HCT116 (cell line): ENCODE data around the gene GSC2. TPM values are rescaled to one million over a fixed set of nuclear protein-coding genes. Genes with fewer than 3 reads are reported as not detected.

ENCODE experiments used
- ATAC-seq: fragments of 200-7000 bp; cut with Tn5 transposase; 2 replicates; pipeline ENCODE4 v1.9.1; 2020; ENCODE audit warnings: mild to moderate bottlenecking, moderate library complexity
- BruUV-seq: library from RNA; stranded (reverse); fragments of 400-500 nt; replicated peaks from 2 replicates; lab custom pipeline; 2021; lab: Mats Ljungman, UMichigan
- CTCF ChIA-PET: fragments of 300-600 bp; sonication (Branson Sonifier 250); formaldehyde crosslinking; loops from one replicate; lab custom pipeline; 2021; ENCODE audit warnings: antibody characterized with exemption; lab: Charles Lee
- POLR2A ChIA-PET: fragments of 300-600, 350-600 bp; sonication (Branson Sonifier 250); formaldehyde crosslinking; loops from one replicate; lab custom pipeline; 2021; ENCODE audit warnings: antibody characterized with exemption; lab: Charles Lee
- RAD21 ChIA-PET, 2 experiments: fragments of 300-600 bp; sonication (Branson Sonifier 250); formaldehyde crosslinking; loops; one replicate each; lab custom pipeline; 2023; ENCODE audit warnings: low total read pairs in 2 of 2; ENCODE audit not compliant: uncharacterized antibody in 2 of 2, unreplicated experiment in 2 of 2, low non-redundant PET in 1 of 2; lab: Charles Lee
- DNase-seq: peaks from one replicate; pipeline ENCODE4 v3.0.0-alpha.2; 2010; ENCODE audit warnings: low read depth, low spot score
- H2AFZ ChIP-seq: fragments of 200-600 bp; shearing (Covaris generic), sonication (generic); 2 replicates; pipeline ENCODE4 v1.6.1; 2017; ENCODE audit warnings: low read depth, mixed run types, mixed read lengths, antibody characterized with exemption, low read length; ENCODE audit not compliant: poor library complexity, severe bottlenecking
- H3K27ac ChIP-seq: 2 replicates; pipeline ENCODE4 v1.5.1; 2012; ENCODE audit warnings: low read depth, low read length
- H3K27me3 ChIP-seq: fragments of 200-600 bp; sonication (generic); 2 replicates; pipeline ENCODE4 v1.6.1; 2016; ENCODE audit warnings: mixed run types, low read length, mixed read lengths; ENCODE audit not compliant: insufficient read depth
- H3K36me3 ChIP-seq, 2 experiments: fragments of 200-500 bp in 1 of 2; fragments of 200-600 bp in 1 of 2; sonication (Bioruptor generic) in 1 of 2; sonication (generic) in 1 of 2; 2 replicates each; pipeline versions ENCODE4 v1.5.1 to v1.6.1; 2014 to 2016; ENCODE audit warnings: low read length in 2 of 2, inconsistent platforms in 1 of 2, mixed read lengths in 1 of 2, mixed run types in 1 of 2; ENCODE audit not compliant: insufficient read depth in 2 of 2, control insufficient read depth in 1 of 2
- H3K4me1 ChIP-seq, 2 experiments: fragments of 200-600 bp in 1 of 2; sonication (generic) in 1 of 2; 2 replicates each; pipeline versions ENCODE4 v1.5.1 to v1.6.1; 2012 to 2017; ENCODE audit warnings: low read length in 2 of 2, inconsistent platforms in 1 of 2, mild to moderate bottlenecking in 1 of 2, mixed read lengths in 1 of 2, mixed run types in 1 of 2, moderate library complexity in 1 of 2; ENCODE audit not compliant: insufficient read depth in 2 of 2, control insufficient read depth in 1 of 2
- H3K4me2 ChIP-seq: fragments of 200-600 bp; sonication (generic); 2 replicates; pipeline ENCODE4 v1.6.1; 2017; ENCODE audit warnings: mixed run types, low read length, mixed read lengths
- H3K4me3 ChIP-seq, 2 experiments: fragments of 200-600 bp in 1 of 2; sonication (generic) in 1 of 2; replicated peaks in 1 of 2; 2 replicates each; pipeline ENCODE4 v1.5.1; 2011 to 2016; ENCODE audit warnings: low read length in 2 of 2, control low read depth in 1 of 2, low read depth in 1 of 2, mild to moderate bottlenecking in 1 of 2, mixed read lengths in 1 of 2, mixed run types in 1 of 2
- H3K79me2 ChIP-seq: fragments of 200-600 bp; sonication (generic); 2 replicates; pipeline ENCODE4 v1.6.1; 2017; ENCODE audit warnings: mild to moderate bottlenecking, mixed run types, low read length, moderate library complexity, mixed read lengths; ENCODE audit not compliant: insufficient read depth
- H3K9ac ChIP-seq: fragments of 200-600 bp; sonication (generic); 2 replicates; pipeline ENCODE4 v1.6.1; 2016; ENCODE audit warnings: low read length, mixed read lengths
- H3K9me2 ChIP-seq: fragments of 200-600 bp; sonication (generic), shearing (Covaris generic); 2 replicates; pipeline ENCODE4 v1.6.1; 2017; ENCODE audit warnings: mixed run types, mild to moderate bottlenecking, moderate library complexity; ENCODE audit not compliant: insufficient read depth
- H3K9me3 ChIP-seq, 2 experiments: fragments of 200-500 bp in 1 of 2; fragments of 200-600 bp in 1 of 2; sonication (Bioruptor generic) in 1 of 2; sonication (generic) in 1 of 2; 2 replicates each; pipeline ENCODE4 v1.6.1; 2014 to 2017; ENCODE audit warnings: low read length in 2 of 2, mixed read lengths in 2 of 2, inconsistent platforms in 1 of 2, low read depth in 1 of 2, mild to moderate bottlenecking in 1 of 2, mixed run types in 1 of 2, moderate library complexity in 1 of 2; ENCODE audit not compliant: control insufficient read depth in 1 of 2, insufficient read depth in 1 of 2
- H4K20me1 ChIP-seq: fragments of 200-600 bp; sonication (generic), shearing (Covaris generic); 2 replicates; pipeline ENCODE4 v1.6.1; 2017; ENCODE audit warnings: mixed run types, mild to moderate bottlenecking, moderate library complexity; ENCODE audit not compliant: insufficient read depth
- ATF3 ChIP-seq: IDR thresholded peaks from 2 replicates; pipeline ENCODE4 v1.6.1; 2012
- CBX3 ChIP-seq: IDR thresholded peaks from 2 replicates; pipeline ENCODE4 v1.6.1; 2012; ENCODE audit warnings: low read depth
- CEBPB ChIP-seq: IDR thresholded peaks from 2 replicates; pipeline ENCODE4 v1.6.1; 2012; ENCODE audit warnings: low read depth
- CTCF ChIP-seq, 3 experiments: fragments of 200-600 bp in 1 of 3; sonication (generic) in 1 of 3; IDR thresholded peaks in 2 of 3; conservative IDR thresholded peaks in 1 of 3; 2 replicates each; pipeline ENCODE4 v1.5.1; 2012 to 2017; ENCODE audit warnings: low read depth in 2 of 3, low read length in 2 of 3, antibody characterized with exemption in 1 of 3, borderline replicate concordance in 1 of 3, control low read depth in 1 of 3, mild to moderate bottlenecking in 1 of 3, mixed read lengths in 1 of 3, mixed run types in 1 of 3, moderate library complexity in 1 of 3; ENCODE audit not compliant: insufficient read depth in 1 of 3
- EGR1 ChIP-seq: IDR thresholded peaks from 2 replicates; pipeline ENCODE4 v1.6.1; 2012; ENCODE audit warnings: low read depth
- ELF1 ChIP-seq: IDR thresholded peaks from 2 replicates; pipeline ENCODE4 v1.6.1; 2012; ENCODE audit warnings: low read depth, borderline replicate concordance
- EZH2 ChIP-seq: fragments of 200-600 bp; sonication (generic); IDR thresholded peaks from 2 replicates; pipeline ENCODE4 v1.6.1; 2017; ENCODE audit warnings: antibody characterized with exemption, mixed run types
- EZH2phosphoT487 ChIP-seq: fragments of 200-600 bp; IDR thresholded peaks from 2 replicates; pipeline ENCODE4 v1.6.1; 2018; ENCODE audit warnings: antibody characterized with exemption, borderline replicate concordance
- FOSL1 ChIP-seq: IDR thresholded peaks from 2 replicates; pipeline ENCODE4 v1.6.1; 2012; ENCODE audit warnings: low read depth
- MAX ChIP-seq: IDR thresholded peaks from 2 replicates; pipeline ENCODE4 v1.6.1; 2012
- POLR2A ChIP-seq: IDR thresholded peaks from 2 replicates; pipeline ENCODE4 v1.7.0; 2011; ENCODE audit warnings: borderline replicate concordance; ENCODE audit not compliant: insufficient read depth, insufficient read length; ENCODE audit errors: extremely low read depth
- REST ChIP-seq: IDR thresholded peaks from 2 replicates; pipeline ENCODE4 v1.6.1; 2012; ENCODE audit warnings: low read depth
- SIN3A ChIP-seq: IDR thresholded peaks from 2 replicates; pipeline ENCODE4 v1.6.1; 2012; ENCODE audit warnings: low read depth
- SRF ChIP-seq: IDR thresholded peaks from 2 replicates; pipeline ENCODE4 v1.6.1; 2012; ENCODE audit warnings: low read depth
- TCF7L2 ChIP-seq: IDR thresholded peaks from 2 replicates; pipeline ENCODE4 v1.7.0; 2011; ENCODE audit warnings: borderline replicate concordance, inconsistent platforms; ENCODE audit not compliant: insufficient read depth, insufficient read length; ENCODE audit errors: extremely low read depth
- ZBTB33 ChIP-seq: IDR thresholded peaks from 2 replicates; pipeline ENCODE4 v1.6.1; 2011; ENCODE audit warnings: mild to moderate bottlenecking, low read length, moderate library complexity; ENCODE audit not compliant: insufficient replicate concordance; ENCODE audit errors: extremely low read depth
- ZFX ChIP-seq: fragments of 450-650 bp; IDR thresholded peaks from 2 replicates; pipeline ENCODE4 v1.6.1; 2017
- ZNF274 ChIP-seq: fragments of 200-500 bp; sonication (Bioruptor generic); IDR thresholded peaks from 2 replicates; pipeline ENCODE4 v1.6.1; 2014; ENCODE audit warnings: mild to moderate bottlenecking, low read depth, low read length, inconsistent platforms
- intact Hi-C: fragments of 100-400 bp; cut with micrococcal nuclease; formaldehyde crosslinking; loops from 2 replicates; pipeline ENCODE4 v1.10.0; 2022
- total RNA-seq: library from RNA; stranded (reverse); gene quantifications from one replicate; pipeline ENCODE4 v1.2.1, GENCODE V29; 2021; ENCODE audit not compliant: unreplicated experiment

The GSC2 gene
- total RNA-seq, 1 experiment from 2014 or later = not detected

DNA sequence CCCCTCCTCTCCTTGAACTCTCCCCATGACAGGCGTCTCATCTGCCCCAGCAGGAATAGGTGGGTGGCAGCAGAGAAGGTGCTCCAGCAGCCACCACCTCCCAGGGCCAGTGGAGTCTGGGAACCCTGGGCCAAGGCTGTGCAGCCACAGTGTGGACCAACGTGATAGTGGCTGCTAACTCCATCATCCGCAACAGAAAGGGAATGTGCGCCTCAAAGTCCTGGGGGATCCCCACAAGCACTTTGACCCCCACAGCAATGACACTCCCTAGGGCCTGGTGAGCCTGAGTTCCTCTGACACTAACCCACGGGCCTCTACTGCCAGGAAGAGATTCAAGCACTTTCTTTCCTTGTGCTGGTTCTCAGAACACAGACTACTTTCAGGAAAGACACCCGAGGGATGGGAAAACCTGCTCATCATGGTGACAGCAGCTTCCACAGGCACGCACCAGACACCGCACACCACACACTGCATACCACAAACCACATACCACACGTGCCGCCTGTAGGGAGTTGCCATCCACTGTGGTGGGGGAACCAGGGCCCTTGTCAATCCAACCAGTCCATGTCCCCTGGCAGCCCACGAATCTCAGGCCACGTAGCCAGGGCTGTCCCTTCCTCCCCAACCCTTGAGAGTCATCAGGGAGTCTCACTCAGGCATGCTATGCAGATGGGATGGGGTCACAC is 31.8 kb upstream of the GSC2 start:
- ATAC-seq = no peak
- H3K27ac ChIP-seq = no peak overlapping the region
- intact Hi-C loops = no loop called here
- H3K4me3 ChIP-seq = no peak overlapping the region
- no TSS peak for BruUV-seq
- CTCF ChIA-PET = no interaction called here
- no peak for TF ChIP-seq ELF1
- no peak for TF ChIP-seq EZH2phosphoT487
- no peak for TF ChIP-seq REST
- no peak for TF ChIP-seq ZBTB33
- no peak for TF ChIP-seq CTCF (IDR thresholded peaks at IDR 0.05 in 2 of 3, conservative IDR thresholded peaks at IDR 0.05 in 1 of 3; ENCODE audit: borderline replicate concordance in 1 of 3, insufficient read depth in 1 of 3, low read depth in 2 of 3, low read length in 2 of 3)
- no peak for TF ChIP-seq POLR2A
- TF ChIP-seq ATF3 = no peak
- no peak for TF ChIP-seq TCF7L2
- no peak for TF ChIP-seq MAX
- TF ChIP-seq SIN3A = no peak
- no peak for TF ChIP-seq FOSL1
- no peak for TF ChIP-seq CEBPB
- no peak for TF ChIP-seq EGR1
- no peak for TF ChIP-seq ZNF274
- no peak for TF ChIP-seq ZFX
- TF ChIP-seq EZH2 = no peak
- no peak for TF ChIP-seq CBX3
- TF ChIP-seq SRF = no peak
- RAD21 ChIA-PET = no interaction called here
- no peak overlapping the region for H3K9ac ChIP-seq
- H3K36me3 ChIP-seq = no peaks in the 10 kb centered on the region
- peaks cover 9 to 30% of the 10 kb centered on the region in 2 experiments for H3K4me1 ChIP-seq
- H3K27me3 ChIP-seq = no peaks in the 10 kb centered on the region
- no peaks in the 10 kb centered on the region for H3K9me3 ChIP-seq
- POLR2A ChIA-PET = no interaction called here
- no peak for DNase-seq
- H3K9me2 ChIP-seq = no peaks in the 10 kb centered on the region
- H3K4me2 ChIP-seq = no peak overlapping the region
- H4K20me1 ChIP-seq = no peaks in the 10 kb centered on the region
- no peak overlapping the region for H2AFZ ChIP-seq
- peaks cover 13% of the 10 kb centered on the region; the same call in 1 of the 2 replicates for H3K79me2 ChIP-seq
